CD4-positive, alpha-beta T cell treated with Interleukin-17A for 4 hours (primary cell): ENCODE measurements around the gene TTC28.

ENCODE experiments used
- DNase-seq: peaks from one replicate; pipeline ENCODE4 v3.0.0-alpha.2; 2020; ENCODE audit warnings: mixed read lengths

The TTC28 gene

DNA sequence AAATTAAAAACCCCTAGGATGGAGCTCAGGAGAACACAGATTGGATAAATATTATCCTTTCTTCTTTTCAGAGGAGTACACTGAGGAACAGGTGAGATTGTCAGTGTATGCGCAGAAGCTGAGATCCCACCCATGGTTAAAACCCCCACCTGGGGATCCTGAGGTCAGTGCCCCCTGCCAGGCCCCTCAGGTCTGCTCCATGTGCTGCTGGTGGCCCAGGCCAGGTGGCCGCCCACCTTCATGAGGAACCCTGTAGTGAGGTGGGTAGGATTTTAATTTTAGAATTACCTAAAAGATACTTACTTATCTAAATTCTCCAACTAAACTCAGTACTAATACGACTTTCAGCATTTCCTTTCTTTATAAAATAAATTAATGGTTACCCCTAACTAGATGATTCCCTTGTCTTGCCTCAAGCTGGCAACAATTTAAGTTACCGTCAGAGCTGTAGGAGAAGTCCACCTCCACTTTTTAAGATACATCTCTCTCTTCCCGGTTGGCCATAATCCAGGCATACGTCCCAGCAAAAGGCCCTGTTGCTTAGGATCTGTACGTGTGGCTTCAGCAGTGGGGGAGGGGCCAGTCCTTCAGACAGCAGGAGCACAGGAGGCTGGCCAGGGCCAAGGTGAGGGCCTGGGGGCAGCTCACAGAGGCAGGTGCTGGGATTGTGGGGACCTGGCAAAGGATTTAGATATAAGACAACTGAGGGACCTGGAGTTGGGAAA, 699.1 kb downstream of the TTC28 start:
- no peak for DNase-seq

GRCh38 chr22:27978802-27979201, 700.8 kb downstream of the TTC28 start:
- no peak for DNase-seq

DNA sequence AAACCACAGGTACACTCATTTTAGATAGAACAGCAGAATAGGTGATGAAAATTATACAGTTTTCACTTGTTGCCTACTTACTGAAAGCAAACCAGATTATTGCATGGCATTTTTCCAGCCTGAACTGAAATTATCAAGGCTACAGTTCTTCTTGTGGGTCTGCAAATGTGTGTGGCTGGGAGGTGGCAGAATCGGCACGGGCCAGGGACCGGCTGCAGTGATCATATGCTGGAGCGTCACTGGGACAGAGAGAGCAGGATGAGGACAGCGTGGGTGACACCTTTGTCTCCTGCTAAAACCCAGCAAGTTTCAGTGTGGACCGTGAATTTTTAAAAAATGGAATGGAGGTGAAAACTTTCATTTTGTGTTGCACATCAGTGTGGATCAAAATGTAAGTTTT, 701.3 kb downstream of the TTC28 start:
- DNase-seq, result no peak

- no peak for DNase-seq
These were observed 703.1 kb downstream of the TTC28 start for GRCh38 chr22:27976586-27976985.

GRCh38 chr22:27975381-27976013, 704.1 kb downstream of the TTC28 start:
- no peak for DNase-seq

DNA sequence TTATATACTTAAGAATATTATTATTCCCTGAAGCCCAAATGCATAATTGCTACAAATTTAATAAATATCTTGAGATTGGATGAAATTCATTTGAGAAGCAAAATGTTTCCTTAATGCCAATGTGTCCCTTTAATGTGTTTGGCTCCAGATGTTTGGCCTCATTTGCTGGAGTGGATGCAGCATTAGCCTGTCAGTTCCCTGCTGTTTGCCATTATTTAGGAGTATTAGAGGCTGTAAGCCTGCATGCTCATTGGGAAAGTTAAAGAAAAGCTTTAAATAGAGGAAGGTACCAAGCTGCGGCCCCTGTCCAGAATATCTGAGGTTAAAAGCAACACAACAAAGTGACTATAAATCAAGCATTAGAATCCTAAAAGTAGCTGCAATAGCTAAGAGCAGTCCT, 705.8 kb downstream of the TTC28 start:
- DNase-seq, result no peak

- DNase-seq, result no peak
These were observed 706.6 kb downstream of the TTC28 start for GRCh38 chr22:27972732-27973698.

DNA sequence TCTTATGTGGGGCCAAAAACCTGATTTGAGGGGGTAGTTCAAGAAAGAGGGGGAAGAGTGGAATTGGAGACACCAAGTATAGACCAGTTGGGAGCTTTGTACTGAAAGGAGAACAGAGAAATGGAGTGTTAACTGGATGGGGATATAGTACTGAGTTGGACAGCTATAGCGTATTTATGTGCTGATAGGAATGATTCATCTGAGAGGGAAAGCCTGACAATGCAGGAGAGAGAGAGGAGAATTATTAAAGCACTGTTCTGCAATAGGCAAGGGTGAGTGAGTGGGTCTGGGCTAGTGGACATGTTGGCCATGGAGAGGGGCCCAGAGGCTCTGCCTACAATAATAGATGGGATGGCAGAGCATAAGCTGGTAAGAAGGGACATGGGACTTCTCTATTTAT, 707.7 kb downstream of the TTC28 start:
- DNase-seq, result no peak

GRCh38 chr22:27970596-27971220, 708.9 kb downstream of the TTC28 start:
- DNase-seq, result no peak

DNA sequence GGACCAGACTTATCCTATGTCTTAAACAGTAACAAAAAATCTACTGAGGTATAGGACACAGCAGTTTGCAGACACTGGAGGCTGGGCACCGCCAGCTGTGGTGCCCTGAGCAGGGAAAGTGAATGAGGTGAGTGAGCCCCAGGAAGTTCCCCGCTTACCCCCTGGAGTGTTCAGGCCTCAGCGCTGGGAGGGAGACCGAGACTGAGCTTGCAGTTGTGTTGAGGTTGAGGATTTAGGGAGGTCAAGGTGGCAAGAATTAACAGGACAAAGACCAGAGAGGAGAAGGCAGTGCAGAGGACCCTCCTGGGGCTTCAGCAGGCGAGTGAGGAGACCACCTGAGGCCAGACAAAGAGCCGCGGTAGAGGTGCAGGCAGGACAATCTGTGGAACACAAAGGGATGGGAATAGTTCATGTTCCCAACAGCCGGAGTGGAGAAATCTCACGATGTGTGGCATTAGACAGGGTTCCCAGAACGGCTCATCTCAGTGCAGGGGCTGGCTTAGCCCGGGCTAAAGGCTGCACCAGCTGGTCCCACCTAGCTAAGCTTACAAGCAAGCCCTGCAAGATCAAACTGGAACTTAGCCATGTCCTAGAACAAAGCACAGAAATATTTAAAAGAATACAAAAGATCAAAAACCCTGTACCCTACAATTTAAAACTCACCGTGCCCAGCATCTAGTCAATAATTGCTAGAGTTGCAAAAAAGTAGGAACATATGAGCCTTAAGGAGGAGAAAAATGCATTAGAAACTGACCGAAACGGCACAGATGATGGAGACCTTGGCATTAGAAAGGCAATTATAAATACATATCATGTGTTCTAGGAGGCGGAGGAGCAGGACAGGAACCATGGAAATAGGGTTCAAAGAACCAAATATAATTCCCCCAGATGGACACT, 713.2 kb downstream of the TTC28 start:
- DNase-seq, result no peak

DNA sequence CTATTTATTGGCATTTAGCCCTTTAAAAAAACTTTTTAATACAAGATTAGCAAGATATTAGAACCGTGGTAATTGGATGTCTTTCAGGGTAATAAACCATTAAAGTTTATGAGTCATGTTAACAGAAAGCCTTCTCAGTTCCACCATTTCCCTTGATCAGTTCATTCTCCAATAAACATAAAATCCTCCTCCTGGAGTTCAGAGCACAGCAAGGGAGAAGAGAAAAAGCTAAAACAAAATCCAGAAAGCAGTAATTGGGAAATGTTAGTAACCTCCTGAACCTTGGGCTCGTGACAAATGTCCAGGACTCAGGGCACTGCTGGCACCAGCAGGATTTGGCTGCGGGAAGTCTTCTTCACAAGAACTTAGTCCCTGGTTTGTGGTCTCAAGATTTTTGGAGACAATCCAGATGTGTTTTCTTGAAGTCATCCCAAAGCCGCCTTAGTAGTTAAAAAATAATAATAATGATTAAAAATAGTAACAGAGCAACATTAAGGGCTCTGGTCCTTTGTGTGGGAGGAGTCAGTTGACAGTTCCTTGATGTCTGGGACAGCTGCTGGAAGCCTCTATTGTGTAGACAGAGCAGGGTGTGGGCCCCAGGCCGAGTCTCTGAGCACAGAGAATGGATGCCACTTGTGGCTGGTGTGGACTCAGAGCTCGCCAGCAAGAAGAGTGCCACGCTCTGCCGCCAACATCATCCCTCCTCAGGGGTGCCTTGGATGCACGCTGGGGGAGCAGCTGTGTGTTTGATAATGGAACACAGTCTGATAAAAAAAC, 717.2 kb downstream of the TTC28 start:
- no peak for DNase-seq

DNA sequence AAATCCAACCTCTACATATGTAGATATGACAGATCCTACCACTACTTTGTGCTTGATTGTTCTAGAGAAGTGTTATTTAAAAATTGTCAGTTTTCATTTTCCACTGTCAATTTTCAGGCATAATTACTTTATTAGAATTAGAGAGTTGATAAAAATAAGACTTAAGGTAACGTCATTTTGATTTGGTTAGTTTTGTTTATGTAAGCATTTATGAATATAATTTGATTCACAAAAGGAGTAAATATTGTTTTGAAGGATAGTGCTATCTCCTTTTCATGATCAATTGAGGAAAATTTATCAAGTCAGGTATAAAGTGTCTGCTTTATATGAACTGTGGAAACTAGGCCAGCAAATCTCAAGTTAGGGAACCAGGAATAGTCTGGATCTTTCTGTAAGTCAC, 718.0 kb downstream of the TTC28 start:
- no peak for DNase-seq

DNA sequence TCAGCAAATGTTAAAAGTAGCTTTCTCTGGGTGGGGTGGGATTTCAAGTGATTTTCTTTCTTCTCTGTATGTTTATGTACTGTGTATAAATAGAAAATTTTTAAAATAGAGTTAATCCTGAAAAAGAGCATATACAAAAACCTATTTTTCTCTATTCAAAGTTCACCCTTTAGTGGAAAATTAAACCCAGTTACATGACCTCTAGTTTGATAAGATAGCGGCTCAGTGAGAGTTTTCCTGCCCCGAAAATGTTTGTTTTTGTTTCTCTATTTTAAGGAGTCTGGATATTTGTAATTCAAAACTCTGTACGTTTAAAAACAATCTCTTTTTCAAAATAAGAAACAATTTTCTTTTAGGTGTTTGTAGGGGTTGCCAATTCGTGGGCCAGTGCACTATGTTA, 718.5 kb downstream of the TTC28 start:
- no peak for DNase-seq

DNA sequence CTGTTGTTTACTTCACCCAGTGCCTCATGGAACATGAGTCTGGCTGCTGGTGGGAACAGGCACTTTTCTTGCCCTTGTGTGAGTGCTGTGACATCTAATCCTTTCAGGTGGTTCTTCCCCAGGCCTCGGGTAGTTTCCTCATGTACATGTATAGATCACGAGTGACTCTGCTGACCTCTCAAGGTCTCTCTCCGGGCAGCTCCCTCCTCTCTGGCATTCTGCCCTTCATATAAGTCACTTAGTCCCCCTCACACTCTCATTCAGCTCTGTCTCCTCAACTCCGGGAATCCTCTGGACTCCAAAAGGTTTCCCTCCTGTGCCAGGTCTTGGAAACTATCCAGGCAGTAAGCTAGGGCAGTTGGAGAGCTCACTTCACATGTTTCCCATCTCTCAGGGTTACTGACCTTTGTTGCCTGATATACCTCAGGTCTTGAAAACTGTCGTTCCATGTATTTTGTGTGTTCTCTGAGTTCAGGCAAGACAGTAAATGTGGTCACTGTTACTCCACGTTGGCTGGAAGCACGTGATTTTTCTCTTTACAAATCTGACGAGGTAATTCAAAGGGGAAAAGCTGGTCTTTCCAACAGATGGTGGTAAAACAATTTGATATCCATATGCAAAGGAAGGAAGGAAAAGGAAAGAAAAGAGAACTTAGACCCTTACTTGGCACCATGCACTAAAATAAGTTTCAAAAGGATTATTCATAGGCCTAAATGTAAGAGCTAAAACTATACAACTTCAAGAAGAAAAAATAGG, 720.1 kb downstream of the TTC28 start:
- DNase-seq, result no peak

GRCh38 chr22:27952779-27953178, 726.9 kb downstream of the TTC28 start:
- DNase-seq, result no peak

DNA sequence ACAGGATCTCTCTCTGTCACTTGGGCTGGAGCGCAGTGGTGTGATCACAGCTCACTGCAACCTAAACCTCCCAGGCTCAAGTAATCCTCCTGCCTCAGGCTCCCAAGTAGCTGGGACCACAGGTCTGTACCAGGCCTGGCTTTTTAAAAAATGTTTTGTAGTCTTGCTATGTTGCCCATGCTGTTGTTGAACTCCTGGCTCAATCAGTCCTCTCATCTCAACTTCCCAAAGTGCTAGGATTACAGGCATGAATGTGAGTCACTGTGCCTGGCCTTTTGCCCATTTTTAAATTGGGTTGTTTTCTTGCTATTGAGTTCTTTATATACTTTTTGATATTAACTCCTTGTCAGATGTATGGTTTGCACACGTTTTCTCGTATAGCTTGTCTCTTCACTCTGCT, 727.5 kb downstream of the TTC28 start:
- no peak for DNase-seq

DNA sequence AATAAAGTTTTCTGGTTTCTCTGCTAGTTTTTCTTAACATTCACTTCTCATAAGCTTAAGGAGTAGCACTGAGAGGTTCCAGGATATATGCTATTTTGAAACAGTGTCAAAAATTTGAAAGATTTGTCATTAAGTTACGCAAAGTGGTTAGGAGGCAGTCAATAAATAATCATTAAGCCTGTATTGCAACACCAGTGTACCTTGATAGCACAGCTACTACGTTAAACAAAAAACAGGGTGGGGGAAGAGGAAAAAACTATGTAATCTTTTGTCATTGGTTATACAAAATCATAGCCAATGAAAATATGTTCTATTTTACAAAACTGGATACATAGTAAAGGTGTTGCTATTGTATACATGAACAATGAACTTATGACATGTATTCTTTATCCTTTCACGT, 730.2 kb downstream of the TTC28 start:
- DNase-seq, result no peak

DNA sequence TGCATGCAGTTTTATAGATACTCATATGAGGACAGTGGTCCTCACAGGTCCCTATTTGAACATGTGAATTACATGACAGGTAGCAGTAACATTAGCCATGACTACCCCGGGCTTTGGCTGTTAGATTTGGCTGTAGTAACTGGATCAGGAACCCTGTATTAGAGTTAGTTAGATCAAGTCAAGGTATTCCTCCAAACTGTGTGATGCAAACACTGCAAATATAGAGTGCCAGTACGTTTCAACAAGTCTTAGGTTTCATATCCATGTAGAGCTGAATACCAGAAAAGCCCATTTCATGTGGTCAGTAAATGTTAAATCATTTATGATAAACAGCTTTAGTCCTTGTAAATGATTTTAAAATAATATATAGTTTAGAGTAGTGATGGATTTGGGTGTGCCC, 731.1 kb downstream of the TTC28 start:
- DNase-seq, result no peak

DNA sequence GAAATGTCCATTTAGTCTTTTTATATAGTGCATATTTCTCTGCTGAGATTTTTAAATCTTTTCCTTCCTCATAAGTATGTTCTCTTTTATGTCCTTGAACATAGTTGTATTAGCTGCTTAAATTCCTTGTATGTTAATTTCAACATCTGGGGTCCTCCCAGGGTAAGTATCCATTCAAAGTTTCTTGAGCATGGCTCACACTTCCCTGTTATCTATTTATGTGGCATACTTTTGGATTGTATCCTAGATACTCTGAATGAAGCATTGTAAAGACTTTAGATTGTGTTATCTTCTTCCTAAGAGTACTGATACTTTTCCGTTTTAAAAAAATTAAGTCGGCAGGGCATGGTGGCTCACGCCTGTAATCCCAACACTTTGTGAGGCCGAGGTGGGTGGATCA, 732.2 kb downstream of the TTC28 start:
- DNase-seq, result no peak

DNA sequence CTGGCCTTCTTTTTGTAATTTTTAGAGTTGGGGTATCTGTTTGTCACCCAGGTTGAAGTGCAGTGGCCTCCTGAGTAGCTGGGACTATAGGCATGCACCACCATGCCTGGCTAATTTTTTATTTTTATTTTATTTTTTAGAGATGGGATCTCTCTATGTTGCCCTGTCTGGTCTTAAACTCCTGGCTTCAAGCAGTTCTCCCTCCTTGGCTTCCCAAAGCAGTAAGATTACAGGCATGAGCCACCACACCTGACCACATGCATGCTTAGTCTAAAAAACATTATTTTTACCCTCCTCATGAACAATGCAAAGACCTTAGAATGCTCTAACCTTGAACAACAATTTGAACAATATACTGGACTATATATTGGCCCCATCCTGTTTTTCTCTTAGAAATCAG, 738.5 kb downstream of the TTC28 start:
- DNase-seq, result no peak

- DNase-seq, result no peak
These were observed 742.2 kb downstream of the TTC28 start for GRCh38 chr22:27937453-27937852.
